Glutamatergic neuron (in vitro differentiated cells): Measurements from ENCODE around the gene CHN2. TPM values are rescaled to one million over a fixed set of nuclear protein-coding genes. Genes with fewer than 3 reads are reported as not detected.

ENCODE experiments used
- DNase-seq: peaks from one replicate; pipeline ENCODE4 v3.0.0; 2022
- H3K27ac Mint-ChIP-seq: one replicate; pipeline ENCODE4 v1.8.0; 2020; ENCODE audit warnings: mild to moderate bottlenecking, mixed read lengths, inconsistent platforms; ENCODE audit not compliant: unreplicated experiment
- H3K27me3 Mint-ChIP-seq: one replicate; pipeline ENCODE4 v1.8.0; 2020; ENCODE audit warnings: mild to moderate bottlenecking, moderate library complexity, mixed read lengths, inconsistent platforms; ENCODE audit not compliant: unreplicated experiment
- H3K36me3 Mint-ChIP-seq: one replicate; pipeline ENCODE4 v1.8.0; 2020; ENCODE audit warnings: mild to moderate bottlenecking, mixed read lengths, inconsistent platforms; ENCODE audit not compliant: unreplicated experiment
- H3K4me1 Mint-ChIP-seq: one replicate; pipeline ENCODE4 v1.8.0; 2020; ENCODE audit warnings: mild to moderate bottlenecking, low read depth, mixed read lengths, inconsistent platforms; ENCODE audit not compliant: unreplicated experiment
- H3K4me3 Mint-ChIP-seq: one replicate; pipeline ENCODE4 v1.8.0; 2020; ENCODE audit warnings: mild to moderate bottlenecking, mixed read lengths, inconsistent platforms; ENCODE audit not compliant: unreplicated experiment
- H3K9me3 Mint-ChIP-seq: one replicate; pipeline ENCODE4 v1.8.0; 2020; ENCODE audit warnings: mild to moderate bottlenecking, moderate library complexity, mixed read lengths, inconsistent platforms; ENCODE audit not compliant: unreplicated experiment
- total RNA-seq: library from RNA; stranded (reverse); fragmentation: NEBNext Ultra II Directional; extraction: Animal tissue kit (Norgen Biotek cat#: 25700); gene quantifications from one replicate; pipeline ENCODE4 v1.2.1, GENCODE V29; 2021; ENCODE audit not compliant: unreplicated experiment
- TF ChIP-seq, protein P1 (sequence below): fragments of 200-600 bp; sonication (generic); IDR thresholded peaks from one replicate; pipeline ENCODE4 v1.5.0; 2021; ENCODE audit not compliant: partially characterized antibody, unreplicated experiment

Gene CHN2
- total RNA-seq, 1 donor from 2014 or later, result 63.2 TPM

DNA sequence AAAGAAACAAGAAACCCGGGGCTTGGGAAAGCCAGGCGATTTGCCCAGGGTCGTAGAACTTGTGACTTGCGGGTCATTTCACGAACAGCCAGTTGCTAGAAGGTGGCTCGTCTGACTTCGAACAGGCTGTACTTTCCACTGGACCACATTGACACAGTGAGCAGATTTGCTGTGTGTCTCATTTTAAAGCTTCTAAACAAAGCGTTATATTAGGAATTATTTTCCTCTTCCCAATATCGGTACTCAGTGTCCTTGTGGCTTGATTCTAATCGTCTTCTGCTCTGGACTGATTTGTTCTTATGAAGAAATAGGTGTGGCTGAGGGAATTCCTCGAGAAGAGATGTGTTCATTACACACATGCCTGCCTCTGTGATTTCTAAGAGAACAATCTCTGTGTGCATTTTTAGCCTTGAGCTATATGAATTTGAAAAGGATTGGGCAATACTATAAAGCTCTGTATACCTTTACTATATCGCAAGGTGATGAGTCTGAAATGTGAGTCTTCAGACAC lies 219.1 kb downstream of the CHN2 start:
- DNase-seq, result no peak
- Mint-ChIP-seq H3K27me3 (no peaks in the 10 kb centered on the region), H3K36me3 (no peaks in the 10 kb centered on the region), H3K9me3 (no peaks in the 10 kb centered on the region), H3K4me1 (peaks cover 6% of the 10 kb centered on the region), H3K27ac (no peak overlapping the region), H3K4me3 (no peak overlapping the region)
- TF ChIP-seq, protein P1, sequence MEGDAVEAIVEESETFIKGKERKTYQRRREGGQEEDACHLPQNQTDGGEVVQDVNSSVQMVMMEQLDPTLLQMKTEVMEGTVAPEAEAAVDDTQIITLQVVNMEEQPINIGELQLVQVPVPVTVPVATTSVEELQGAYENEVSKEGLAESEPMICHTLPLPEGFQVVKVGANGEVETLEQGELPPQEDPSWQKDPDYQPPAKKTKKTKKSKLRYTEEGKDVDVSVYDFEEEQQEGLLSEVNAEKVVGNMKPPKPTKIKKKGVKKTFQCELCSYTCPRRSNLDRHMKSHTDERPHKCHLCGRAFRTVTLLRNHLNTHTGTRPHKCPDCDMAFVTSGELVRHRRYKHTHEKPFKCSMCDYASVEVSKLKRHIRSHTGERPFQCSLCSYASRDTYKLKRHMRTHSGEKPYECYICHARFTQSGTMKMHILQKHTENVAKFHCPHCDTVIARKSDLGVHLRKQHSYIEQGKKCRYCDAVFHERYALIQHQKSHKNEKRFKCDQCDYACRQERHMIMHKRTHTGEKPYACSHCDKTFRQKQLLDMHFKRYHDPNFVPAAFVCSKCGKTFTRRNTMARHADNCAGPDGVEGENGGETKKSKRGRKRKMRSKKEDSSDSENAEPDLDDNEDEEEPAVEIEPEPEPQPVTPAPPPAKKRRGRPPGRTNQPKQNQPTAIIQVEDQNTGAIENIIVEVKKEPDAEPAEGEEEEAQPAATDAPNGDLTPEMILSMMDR, result no peak

DNA sequence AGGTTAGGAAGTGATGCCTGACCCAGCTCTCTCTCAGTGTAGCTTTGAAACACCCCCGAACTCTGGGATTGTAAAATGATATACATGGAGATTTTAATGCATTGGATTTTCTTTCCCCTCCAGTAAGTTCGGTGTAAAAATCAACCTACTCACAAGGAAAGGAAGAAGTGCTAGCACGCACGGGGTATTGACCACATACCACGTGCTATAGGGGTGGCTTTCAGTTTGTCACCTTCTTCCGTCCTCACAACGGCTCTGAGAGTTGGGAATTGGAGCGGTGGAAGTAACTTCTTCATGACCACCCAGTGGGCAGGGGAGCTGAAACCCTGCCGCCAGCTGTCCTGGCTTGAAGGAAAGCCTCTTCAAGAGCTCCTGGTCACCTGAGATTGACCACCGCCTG lies 219.6 kb downstream of the CHN2 start:
- Mint-ChIP-seq H3K4me1 (peaks cover 3% of the 10 kb centered on the region), H3K9me3 (no peaks in the 10 kb centered on the region), H3K27me3 (no peaks in the 10 kb centered on the region), H3K27ac (no peak overlapping the region), H3K36me3 (no peaks in the 10 kb centered on the region), H3K4me3 (no peak overlapping the region)
- no peak for DNase-seq
- TF ChIP-seq, protein P1, result no peak

DNA sequence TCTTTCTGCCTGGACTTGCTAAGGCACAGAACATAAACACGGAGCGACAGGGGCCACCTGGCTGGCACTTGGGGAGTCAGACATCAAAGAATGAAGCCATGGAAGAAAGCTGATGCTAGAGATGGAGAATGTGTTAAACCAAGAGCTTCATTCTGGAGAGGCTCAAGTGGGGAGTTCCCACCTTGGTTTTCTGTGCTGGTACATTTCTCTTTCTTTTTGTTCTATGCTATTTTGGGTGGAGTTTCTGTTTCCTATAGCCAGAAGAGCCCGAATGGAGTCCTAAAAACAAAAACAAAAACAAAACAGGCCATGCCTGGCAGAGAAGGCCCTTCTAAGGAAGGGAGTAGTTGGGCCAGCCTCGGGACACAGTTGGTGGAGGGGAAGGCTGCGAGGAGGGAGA lies 220.6 kb downstream of the CHN2 start:
- Mint-ChIP-seq H3K27me3 (no peaks in the 10 kb centered on the region), H3K27ac (no peak overlapping the region), H3K9me3 (no peaks in the 10 kb centered on the region), H3K36me3 (no peaks in the 10 kb centered on the region), H3K4me3 (no peak overlapping the region), H3K4me1 (peaks cover 3% of the 10 kb centered on the region)
- TF ChIP-seq, protein P1, result no peak
- no peak for DNase-seq

DNA sequence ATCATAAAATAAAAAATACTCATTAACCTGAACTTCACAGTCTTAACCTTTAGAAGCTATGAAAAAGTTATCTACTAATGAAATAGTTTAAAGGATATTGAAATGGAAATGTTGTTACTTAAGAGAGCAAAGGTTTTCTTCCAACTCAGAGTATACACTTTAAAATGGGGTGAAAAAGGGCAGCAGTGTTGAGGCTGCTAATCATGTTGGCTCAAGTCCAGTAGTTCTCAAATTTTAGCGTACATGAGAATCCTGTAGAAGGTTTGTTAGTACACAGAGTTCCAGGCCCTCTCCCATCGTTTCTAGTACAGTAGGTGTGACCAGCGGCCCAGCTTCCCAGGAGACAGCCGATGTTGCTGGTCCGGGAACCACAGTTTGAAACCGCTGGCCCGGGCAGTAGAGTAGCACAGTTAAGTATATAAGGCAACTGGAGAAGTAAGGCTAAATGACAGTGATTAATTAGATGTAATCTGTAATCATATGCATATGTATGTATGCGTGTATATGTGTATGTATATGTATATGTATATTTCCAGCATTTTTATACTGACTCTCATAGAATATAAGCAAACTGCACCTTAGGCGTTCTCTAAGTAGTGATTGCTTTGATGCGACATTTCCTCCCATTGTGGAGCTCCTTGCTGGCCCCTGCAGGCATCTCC lies 221.8 kb downstream of the CHN2 start:
- Mint-ChIP-seq H3K27me3 (no peaks in the 10 kb centered on the region), H3K9me3 (no peaks in the 10 kb centered on the region), H3K27ac (no peak overlapping the region), H3K4me3 (no peak overlapping the region), H3K4me1 (peaks cover 3% of the 10 kb centered on the region), H3K36me3 (no peaks in the 10 kb centered on the region)
- TF ChIP-seq, protein P1, result no peak
- DNase-seq, result no peak

DNA sequence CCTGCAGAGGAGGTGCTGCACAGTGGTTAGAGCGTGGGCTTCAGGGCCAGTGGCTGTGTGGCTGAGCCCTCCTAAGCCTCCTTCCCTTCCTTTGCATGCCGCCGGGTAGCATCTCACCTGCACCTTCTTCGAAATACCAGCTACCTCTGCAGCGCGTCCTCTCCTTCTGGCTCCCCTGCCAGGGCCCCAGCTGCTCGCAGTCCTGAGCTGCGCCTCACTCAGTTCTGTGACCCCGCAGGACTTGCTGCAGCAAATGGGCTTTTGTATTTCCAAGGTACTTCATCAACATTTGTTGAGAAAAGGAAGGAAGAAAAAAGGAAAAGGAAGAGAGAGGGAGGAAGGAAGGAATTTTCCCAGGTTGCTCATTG lies 222.3 kb downstream of the CHN2 start:
- Mint-ChIP-seq H3K4me1 (peaks cover 3% of the 10 kb centered on the region), H3K27ac (no peak overlapping the region)
- DNase-seq, result no peak

More for the DNA sequence above, 222.3 kb downstream of the CHN2 start:
- H3K27me3 Mint-ChIP-seq, result no peaks in the 10 kb centered on the region
- TF ChIP-seq, protein P1, result no peak
- H3K36me3 Mint-ChIP-seq, result no peaks in the 10 kb centered on the region
- no peaks in the 10 kb centered on the region for H3K9me3 Mint-ChIP-seq
- no peak overlapping the region for H3K4me3 Mint-ChIP-seq
